HEK293 (cell line): ENCODE results near the gene RAB8A.

ENCODE experiments used
- CTCF ChIA-PET: fragments of 350-600 bp; formaldehyde crosslinking; extraction: SDS; loops from one replicate; lab custom pipeline; 2021; ENCODE audit warnings: antibody characterized with exemption; lab: Yijun Ruan, JAX
- POLR2A ChIA-PET: fragments of 300-600 bp; formaldehyde crosslinking; extraction: SDS; loops from one replicate; lab custom pipeline; 2020; ENCODE audit warnings: antibody characterized with exemption, inconsistent platforms; lab: Yijun Ruan, JAX
- H3K27ac ChIP-seq: fragments of 200-500 bp; sonication (Bioruptor generic); 2 replicates; pipeline ENCODE4 v1.5.1; 2014; ENCODE audit warnings: low read depth, low read length, control low read depth, inconsistent platforms; ENCODE audit errors: extremely low read depth
- H3K36me3 ChIP-seq, 2 experiments: fragments of 200-500 bp in 1 of 2; sonication (Bioruptor generic) in 1 of 2; 1 replicate in 1 of 2; 2 replicates in 1 of 2; pipeline ENCODE4 v1.5.1; 2014 to 2017; ENCODE audit warnings: inconsistent platforms in 2 of 2, low read length in 2 of 2; ENCODE audit not compliant: control insufficient read depth in 2 of 2, insufficient read depth in 1 of 2
- H3K4me1 ChIP-seq: fragments of 200-500 bp; sonication (Bioruptor generic); 2 replicates; pipeline ENCODE4 v1.5.1; 2014; ENCODE audit warnings: mild to moderate bottlenecking, low read length, inconsistent platforms; ENCODE audit not compliant: control insufficient read depth, insufficient read depth
- H3K4me3 ChIP-seq: 2 replicates; pipeline ENCODE4 v1.5.1; 2011; ENCODE audit warnings: low read depth, mild to moderate bottlenecking, control low read depth, low read length, moderate library complexity
- H3K9me3 ChIP-seq: fragments of 200-500 bp; sonication (Bioruptor generic); 2 replicates; pipeline ENCODE4 v1.5.1; 2014; ENCODE audit warnings: low read depth, low read length, inconsistent platforms; ENCODE audit not compliant: control insufficient read depth, insufficient read depth
- HOXC10 ChIP-seq: sonication (generic); formaldehyde crosslinking; IDR thresholded peaks from 2 replicates; pipeline ENCODE4 v1.8.1; 2023; ENCODE audit warnings: mild to moderate bottlenecking, missing genetic modification reagents
- KLF16 ChIP-seq: fragments of 450-650 bp; formaldehyde crosslinking; IDR thresholded peaks from 2 replicates; pipeline ENCODE4 v1.5.1; 2017; ENCODE audit warnings: missing biosample characterization, missing genetic modification characterization
- PBX3 ChIP-seq: sonication (generic); formaldehyde crosslinking; IDR thresholded peaks from 2 replicates; pipeline ENCODE4 v1.8.1; 2022; ENCODE audit warnings: mild to moderate bottlenecking, moderate library complexity, missing genetic modification reagents
- RBAK ChIP-seq: fragments of 450-650 bp; formaldehyde crosslinking; IDR thresholded peaks from 2 replicates; pipeline ENCODE4 v1.5.1; 2016; ENCODE audit warnings: missing biosample characterization, missing genetic modification characterization
- REPIN1 ChIP-seq: fragments of 450-650 bp; formaldehyde crosslinking; IDR thresholded peaks from 2 replicates; pipeline ENCODE4 v1.5.1; 2017; ENCODE audit warnings: missing biosample characterization, missing genetic modification characterization, low read depth
- ZNF223 ChIP-seq: fragments of 450-650 bp; formaldehyde crosslinking; IDR thresholded peaks from 2 replicates; pipeline ENCODE4 v1.5.1; 2016; ENCODE audit warnings: missing biosample characterization, missing genetic modification characterization
- ZNF239 ChIP-seq: fragments of 450-650 bp; formaldehyde crosslinking; IDR thresholded peaks from 2 replicates; pipeline ENCODE4 v1.5.1; 2016; ENCODE audit warnings: missing biosample characterization, missing genetic modification characterization
- ZNF624 ChIP-seq: fragments of 450-650 bp; formaldehyde crosslinking; IDR thresholded peaks from 2 replicates; pipeline ENCODE4 v1.5.1; 2017; ENCODE audit warnings: missing biosample characterization, missing genetic modification characterization
- TF ChIP-seq, protein P1 (sequence below): fragments of 450-650 bp; formaldehyde crosslinking; IDR thresholded peaks from 2 replicates; pipeline ENCODE4 v1.5.1; 2017; ENCODE audit warnings: missing biosample characterization, missing genetic modification characterization
- TF ChIP-seq, protein P2 (sequence below): fragments of 450-650 bp; formaldehyde crosslinking; IDR thresholded peaks from 2 replicates; pipeline ENCODE4 v1.5.1; 2016; ENCODE audit warnings: missing biosample characterization, missing genetic modification characterization, borderline replicate concordance
- TF ChIP-seq, protein P3 (sequence below): fragments of 450-650 bp; formaldehyde crosslinking; IDR thresholded peaks from 2 replicates; pipeline ENCODE4 v1.5.1; 2016; ENCODE audit warnings: missing biosample characterization, missing genetic modification characterization

Gene RAB8A

DNA sequence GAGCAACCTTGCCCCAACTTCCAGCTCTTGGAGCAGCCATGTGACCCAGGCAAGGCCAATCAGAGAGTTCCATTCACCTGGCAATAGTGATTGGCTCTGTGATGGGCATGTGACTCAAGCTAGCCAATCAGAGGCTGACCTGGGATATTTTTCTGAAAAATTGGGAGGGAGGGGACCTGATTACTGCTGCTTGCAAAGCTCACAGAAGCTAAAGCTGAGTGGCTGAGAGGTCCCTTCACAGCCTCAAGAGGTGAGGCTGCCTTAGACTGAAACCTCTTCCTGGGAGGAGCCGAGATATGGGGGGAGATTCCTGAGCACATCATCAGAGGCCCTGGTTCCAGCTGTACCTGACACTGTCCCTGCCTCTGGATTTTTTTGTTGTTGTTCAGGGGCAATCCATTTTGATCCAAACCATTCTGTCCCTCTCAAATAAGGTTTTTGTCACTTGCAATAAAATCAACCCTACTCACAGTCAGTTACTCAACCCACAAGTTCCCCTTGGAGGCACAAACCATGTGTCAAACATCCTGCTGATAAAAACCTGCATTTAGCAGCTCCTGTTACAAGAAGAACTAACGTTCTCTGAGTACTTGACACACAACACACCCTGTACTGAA lies 56.9 kb downstream of the RAB8A start:
- no peak overlapping the region for H3K27ac ChIP-seq
- CTCF ChIA-PET = interaction anchor here (1.0 to 1.1 kb wide), 2 partner anchors 12 to 128 kb away, joined by 3 to 4 read pairs; no protein-coding TSS in a partner anchor

More for the DNA sequence above, 56.9 kb downstream of the RAB8A start:
- Histone ChIP-seq H3K4me1 (no peaks in the 10 kb centered on the region), H3K9me3 (no peaks in the 10 kb centered on the region), H3K36me3 (no peaks in the 10 kb centered on the region), H3K4me3 (no peak overlapping the region)
- POLR2A ChIA-PET = interaction anchor here (0.6 to 1.3 kb wide), 2 partner anchors 47 to 59 kb away, joined by 3 read pairs; no protein-coding TSS in a partner anchor
- TF ChIP-seq, protein P1, sequence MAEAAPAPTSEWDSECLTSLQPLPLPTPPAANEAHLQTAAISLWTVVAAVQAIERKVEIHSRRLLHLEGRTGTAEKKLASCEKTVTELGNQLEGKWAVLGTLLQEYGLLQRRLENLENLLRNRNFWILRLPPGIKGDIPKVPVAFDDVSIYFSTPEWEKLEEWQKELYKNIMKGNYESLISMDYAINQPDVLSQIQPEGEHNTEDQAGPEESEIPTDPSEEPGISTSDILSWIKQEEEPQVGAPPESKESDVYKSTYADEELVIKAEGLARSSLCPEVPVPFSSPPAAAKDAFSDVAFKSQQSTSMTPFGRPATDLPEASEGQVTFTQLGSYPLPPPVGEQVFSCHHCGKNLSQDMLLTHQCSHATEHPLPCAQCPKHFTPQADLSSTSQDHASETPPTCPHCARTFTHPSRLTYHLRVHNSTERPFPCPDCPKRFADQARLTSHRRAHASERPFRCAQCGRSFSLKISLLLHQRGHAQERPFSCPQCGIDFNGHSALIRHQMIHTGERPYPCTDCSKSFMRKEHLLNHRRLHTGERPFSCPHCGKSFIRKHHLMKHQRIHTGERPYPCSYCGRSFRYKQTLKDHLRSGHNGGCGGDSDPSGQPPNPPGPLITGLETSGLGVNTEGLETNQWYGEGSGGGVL (tag by site-specific recombination) = no peak
- TF ChIP-seq PBX3 = no peak
- TF ChIP-seq RBAK (tag by site-specific recombination) = no peak
- TF ChIP-seq, protein P2, sequence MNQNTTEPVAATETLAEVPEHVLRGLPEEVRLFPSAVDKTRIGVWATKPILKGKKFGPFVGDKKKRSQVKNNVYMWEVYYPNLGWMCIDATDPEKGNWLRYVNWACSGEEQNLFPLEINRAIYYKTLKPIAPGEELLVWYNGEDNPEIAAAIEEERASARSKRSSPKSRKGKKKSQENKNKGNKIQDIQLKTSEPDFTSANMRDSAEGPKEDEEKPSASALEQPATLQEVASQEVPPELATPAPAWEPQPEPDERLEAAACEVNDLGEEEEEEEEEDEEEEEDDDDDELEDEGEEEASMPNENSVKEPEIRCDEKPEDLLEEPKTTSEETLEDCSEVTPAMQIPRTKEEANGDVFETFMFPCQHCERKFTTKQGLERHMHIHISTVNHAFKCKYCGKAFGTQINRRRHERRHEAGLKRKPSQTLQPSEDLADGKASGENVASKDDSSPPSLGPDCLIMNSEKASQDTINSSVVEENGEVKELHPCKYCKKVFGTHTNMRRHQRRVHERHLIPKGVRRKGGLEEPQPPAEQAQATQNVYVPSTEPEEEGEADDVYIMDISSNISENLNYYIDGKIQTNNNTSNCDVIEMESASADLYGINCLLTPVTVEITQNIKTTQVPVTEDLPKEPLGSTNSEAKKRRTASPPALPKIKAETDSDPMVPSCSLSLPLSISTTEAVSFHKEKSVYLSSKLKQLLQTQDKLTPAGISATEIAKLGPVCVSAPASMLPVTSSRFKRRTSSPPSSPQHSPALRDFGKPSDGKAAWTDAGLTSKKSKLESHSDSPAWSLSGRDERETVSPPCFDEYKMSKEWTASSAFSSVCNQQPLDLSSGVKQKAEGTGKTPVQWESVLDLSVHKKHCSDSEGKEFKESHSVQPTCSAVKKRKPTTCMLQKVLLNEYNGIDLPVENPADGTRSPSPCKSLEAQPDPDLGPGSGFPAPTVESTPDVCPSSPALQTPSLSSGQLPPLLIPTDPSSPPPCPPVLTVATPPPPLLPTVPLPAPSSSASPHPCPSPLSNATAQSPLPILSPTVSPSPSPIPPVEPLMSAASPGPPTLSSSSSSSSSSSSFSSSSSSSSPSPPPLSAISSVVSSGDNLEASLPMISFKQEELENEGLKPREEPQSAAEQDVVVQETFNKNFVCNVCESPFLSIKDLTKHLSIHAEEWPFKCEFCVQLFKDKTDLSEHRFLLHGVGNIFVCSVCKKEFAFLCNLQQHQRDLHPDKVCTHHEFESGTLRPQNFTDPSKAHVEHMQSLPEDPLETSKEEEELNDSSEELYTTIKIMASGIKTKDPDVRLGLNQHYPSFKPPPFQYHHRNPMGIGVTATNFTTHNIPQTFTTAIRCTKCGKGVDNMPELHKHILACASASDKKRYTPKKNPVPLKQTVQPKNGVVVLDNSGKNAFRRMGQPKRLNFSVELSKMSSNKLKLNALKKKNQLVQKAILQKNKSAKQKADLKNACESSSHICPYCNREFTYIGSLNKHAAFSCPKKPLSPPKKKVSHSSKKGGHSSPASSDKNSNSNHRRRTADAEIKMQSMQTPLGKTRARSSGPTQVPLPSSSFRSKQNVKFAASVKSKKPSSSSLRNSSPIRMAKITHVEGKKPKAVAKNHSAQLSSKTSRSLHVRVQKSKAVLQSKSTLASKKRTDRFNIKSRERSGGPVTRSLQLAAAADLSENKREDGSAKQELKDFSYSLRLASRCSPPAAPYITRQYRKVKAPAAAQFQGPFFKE (tag by site-specific recombination) = no peak
- no peak for TF ChIP-seq ZNF223 (tag by site-specific recombination)
- TF ChIP-seq, protein P3, sequence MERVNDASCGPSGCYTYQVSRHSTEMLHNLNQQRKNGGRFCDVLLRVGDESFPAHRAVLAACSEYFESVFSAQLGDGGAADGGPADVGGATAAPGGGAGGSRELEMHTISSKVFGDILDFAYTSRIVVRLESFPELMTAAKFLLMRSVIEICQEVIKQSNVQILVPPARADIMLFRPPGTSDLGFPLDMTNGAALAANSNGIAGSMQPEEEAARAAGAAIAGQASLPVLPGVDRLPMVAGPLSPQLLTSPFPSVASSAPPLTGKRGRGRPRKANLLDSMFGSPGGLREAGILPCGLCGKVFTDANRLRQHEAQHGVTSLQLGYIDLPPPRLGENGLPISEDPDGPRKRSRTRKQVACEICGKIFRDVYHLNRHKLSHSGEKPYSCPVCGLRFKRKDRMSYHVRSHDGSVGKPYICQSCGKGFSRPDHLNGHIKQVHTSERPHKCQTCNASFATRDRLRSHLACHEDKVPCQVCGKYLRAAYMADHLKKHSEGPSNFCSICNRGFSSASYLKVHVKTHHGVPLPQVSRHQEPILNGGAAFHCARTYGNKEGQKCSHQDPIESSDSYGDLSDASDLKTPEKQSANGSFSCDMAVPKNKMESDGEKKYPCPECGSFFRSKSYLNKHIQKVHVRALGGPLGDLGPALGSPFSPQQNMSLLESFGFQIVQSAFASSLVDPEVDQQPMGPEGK = no peak
- TF ChIP-seq KLF16 = no peak
- no peak for TF ChIP-seq REPIN1
- no peak for TF ChIP-seq ZNF239
- no peak for TF ChIP-seq HOXC10
- TF ChIP-seq ZNF624 (tag by site-specific recombination) = no peak
